NCI-H128 (cell line): ENCODE results near the gene NFKBIB.
"Not testable (repeated sequence)": the region's sequence is repeated elsewhere in the genome, so short reads cannot be mapped to it uniquely, and the experiment has no call there.

Source experiments
- DNase-seq: peaks from one replicate; lab custom pipeline; 2025; ENCODE audit not compliant: unreplicated experiment; lab: John Stamatoyannopoulos, UW

NFKBIB gene, protein sequence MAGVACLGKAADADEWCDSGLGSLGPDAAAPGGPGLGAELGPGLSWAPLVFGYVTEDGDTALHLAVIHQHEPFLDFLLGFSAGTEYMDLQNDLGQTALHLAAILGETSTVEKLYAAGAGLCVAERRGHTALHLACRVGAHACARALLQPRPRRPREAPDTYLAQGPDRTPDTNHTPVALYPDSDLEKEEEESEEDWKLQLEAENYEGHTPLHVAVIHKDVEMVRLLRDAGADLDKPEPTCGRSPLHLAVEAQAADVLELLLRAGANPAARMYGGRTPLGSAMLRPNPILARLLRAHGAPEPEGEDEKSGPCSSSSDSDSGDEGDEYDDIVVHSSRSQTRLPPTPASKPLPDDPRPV

DNA sequence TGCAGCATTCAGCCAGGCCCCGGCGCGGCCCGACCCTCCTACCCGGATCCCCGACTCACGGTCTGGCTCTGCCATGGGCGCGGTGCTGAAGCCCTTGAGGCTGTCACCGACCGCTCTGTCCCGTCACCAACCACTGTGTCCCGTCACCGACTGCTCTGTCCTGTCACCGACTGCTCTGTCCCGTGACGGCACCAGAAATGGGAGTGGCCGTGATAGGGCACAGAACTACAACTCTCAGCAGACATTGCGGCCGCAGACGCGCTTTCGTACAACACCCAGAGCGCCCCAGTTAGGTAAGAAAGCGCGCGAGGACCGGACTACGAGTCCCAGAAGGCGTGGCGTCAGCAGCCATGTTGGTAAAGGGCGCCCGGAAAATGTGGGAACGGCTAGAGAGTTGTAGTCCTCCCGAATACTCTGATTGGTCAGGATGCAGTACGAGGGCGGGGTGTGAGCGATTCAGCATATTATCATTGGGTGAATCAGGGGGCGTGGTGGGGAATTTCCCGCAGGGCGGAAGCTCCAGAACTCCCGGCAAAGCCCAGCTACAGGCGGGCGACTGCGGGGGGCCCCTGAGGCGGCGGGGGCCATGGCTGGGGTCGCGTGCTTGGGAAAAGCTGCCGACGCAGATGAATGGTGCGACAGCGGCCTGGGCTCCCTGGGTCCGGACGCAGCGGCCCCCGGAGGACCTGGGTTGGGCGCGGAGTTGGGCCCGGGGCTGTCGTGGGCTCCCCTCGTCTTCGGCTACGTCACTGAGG is at the start of gene NFKBIB, which contains the start of gene SIRT2:
Gene NFKBIB, plus strand, starts transcription at position 523 of the 755 bp plus-strand sequence. Its CDS starts 64 bp downstream, at position 587.
Gene SIRT2, minus strand, starts transcription at position 172 of the 755 bp plus-strand sequence. Its CDS starts 97 bp downstream, at position 75.
- peak; percentile 99 for DNase-seq

DNA sequence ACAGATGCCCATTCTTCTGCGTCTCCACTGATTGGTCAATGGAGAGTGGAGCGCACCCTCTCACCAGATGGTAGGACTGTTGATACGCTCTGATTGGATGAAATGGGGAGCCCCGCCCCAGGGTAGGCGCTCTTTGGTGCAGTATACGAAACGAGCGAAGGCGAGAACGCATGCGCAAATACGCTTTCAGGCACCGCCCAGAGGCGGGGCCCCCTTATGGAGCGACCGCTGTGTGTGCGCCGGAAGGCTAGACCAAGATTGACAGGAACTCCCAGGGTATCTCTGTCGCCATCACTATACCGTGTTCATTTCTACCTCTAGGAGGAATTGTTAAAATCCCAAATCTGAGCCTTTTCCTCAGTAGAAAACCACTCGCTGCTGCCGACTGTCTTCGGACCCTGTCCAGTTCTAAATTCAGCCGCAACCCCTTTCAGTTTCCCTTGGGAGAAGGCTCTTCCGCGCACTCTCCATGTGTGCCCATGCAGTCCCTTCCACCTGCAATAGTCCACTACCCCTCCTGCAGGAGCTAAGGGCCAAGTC is 49.3 kb upstream of the NFKBIB start:
- DNase-seq: no peak

DNA sequence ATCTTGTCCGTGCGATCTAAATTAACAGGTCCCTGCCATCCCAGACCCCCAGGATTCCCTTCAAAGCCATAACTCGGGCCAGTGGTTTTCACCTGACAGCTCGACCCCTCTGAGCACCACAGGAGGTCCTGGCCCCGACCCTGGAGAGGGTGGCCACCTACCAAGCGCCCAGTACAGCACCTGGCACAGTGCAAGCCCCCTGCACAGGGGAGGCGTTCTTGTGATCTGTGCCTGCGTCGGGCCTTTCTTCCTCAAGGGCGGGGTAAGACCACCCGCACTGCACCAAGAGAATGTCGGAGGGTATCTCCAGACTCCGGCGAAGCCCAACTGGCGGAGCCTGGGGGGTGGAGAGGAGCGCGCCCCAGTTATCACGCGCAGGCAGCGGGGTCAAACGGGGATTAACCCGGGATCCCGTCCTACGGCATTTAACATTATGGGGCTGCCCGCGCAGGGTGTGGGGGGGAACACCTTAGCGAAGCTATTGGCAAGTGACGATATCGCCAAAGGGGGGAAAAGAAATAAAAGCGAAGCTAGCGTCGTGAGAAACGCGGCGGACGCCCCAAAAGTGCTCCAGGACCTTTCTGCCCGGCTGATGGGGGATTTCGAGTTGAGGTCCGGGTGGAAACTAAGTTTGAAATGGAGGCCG is 48.7 kb upstream of the NFKBIB start:
- DNase-seq: no peak

DNA sequence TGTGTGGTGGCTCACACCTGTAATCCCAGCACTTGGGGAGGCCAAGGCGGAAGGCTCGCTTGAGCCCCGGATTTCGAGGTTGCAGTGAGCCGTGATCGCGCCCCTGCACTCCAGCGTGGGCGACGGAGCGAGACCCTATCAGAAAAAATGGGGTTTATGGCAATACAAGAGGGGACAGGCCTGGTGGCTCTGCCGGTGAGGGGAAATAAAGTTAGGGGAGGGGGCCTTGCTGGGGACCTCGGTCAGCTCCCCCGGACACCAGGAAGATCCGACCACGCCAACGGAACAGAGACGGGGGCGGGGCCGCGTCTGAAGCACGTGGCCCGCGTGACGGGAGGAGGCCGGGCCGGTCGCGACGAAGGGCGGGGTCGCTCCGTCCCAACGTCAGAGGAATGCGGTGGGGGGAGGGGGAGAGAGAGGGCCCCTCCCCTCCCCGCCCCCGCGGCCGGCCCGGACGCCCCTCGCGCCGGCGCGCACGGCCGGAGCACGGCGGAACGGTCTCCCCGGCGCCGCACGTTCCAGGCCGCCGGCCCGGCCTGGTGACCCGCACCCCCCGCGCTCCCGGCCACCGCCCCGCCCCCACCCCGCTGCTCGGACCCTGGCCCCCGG is 48.0 kb upstream of the NFKBIB start:
- DNase-seq: peak; percentile 47

DNA sequence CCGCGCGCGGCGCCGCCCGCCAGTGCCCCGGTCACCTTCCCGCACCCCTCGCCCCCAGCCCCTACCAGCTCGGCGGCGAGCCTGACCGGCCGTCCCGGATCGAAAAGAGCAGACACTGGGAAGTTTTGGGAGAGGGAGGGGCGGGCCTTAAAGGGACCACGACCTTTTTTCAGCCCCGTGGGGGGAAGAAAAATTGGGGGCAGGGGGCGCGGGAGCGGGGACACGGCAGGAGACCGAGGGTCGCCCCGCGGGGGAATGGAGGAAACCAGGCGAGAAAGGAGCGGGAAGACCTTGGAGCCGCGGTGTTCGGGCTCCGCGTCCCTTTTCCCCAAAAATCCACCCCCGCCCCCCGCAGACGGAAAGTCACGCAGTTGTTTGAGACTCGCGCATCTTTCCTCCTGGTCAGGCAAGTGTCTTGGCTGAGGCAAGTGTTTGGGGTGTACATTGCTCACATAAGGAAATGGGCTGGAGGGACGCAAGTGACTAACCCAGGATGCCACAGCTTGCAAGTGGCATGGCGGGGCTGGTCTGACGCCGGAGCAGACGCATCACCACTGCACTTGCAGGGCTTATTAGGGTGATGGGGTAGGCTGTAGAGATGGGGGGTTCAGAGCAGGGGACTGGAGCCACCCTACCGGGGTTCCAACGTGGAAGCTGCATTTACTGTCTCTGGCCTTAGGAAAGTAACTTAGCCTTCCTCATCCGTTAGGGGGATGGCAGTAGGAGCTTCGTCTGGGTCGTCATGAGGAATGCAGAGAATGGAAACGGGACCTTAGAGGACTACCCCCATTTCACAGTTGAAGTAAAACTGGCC is 47.3 kb upstream of the NFKBIB start:
- DNase-seq: no peak

DNA sequence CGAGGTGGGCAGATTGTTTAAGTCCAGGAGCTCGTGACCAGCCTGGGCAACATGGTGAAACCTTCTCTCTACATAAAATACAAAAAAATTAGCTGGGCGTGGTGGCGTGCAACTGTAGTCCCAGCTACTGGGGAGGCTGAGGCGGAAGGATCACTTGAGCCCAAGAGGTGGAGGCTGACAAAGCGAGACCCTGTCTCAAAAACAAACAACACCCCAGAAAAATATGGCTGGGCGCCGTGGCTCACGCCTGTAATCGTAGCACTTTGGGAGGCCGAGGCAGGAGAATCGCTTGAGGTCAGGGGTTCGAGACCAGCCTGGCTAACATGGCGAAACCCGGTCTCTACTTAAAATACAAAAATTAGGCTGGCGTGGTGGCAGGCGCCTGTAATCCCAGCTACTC is 46.6 kb upstream of the NFKBIB start:
- DNase-seq: no peak

DNA sequence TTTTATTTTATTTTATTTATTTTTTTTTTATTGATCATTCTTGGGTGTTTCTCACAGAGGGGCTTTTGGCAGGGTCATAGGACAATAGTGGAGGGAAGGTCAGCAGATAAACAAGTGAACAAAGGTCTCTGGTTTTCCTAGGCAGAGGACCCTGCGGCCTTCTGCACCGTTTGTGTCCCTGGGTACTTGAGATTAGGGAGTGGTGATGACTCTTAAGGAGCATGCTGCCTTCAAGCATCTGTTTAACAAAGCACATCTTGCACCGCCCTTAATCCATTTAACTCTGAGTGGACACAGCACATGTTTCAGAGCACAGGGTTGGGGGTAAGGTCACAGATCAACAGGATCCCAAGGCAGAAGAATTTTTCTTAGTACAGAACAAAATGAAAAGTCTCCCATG is 44.8 kb upstream of the NFKBIB start:
- DNase-seq: not testable (repeated sequence)

DNA sequence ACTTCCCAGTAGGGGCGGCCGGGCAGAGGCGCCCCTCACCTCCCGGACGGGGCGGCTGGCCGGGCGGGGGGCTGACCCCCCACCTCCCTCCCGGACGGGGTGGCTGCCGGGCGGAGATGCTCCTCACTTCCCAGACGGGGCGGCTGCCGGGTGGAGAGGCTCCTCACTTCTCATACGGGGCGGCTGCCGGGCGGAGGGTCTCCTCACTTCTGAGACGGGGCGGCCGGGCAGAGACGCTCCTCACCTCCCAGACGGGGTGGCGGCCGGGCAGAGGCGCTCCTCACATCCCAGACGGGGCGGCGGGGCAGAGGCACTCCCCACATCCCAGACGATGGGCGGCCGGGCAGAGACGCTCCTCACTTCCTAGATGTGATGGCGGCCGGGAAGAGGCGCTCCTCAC is 44.0 kb upstream of the NFKBIB start:
- not testable (repeated sequence) for DNase-seq

DNA sequence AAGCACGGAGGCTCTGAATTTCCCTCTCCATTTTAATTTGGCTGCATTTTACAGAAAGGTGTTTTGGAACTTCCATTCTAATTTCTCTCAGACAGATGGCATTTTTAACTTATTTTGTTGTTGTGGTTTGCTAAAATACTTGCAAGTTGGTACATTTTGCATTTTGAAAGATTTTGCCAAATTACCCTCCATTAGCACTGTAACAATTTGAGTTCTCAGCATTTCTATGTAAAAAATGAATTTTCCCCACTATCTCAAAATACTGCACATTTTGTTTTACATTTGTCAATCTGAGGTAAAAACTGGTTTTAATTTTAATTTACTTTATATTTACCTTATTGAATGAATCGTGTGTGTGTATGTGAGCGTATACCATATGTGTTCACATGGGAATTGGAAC is 43.0 kb upstream of the NFKBIB start:
- DNase-seq: no peak

DNA sequence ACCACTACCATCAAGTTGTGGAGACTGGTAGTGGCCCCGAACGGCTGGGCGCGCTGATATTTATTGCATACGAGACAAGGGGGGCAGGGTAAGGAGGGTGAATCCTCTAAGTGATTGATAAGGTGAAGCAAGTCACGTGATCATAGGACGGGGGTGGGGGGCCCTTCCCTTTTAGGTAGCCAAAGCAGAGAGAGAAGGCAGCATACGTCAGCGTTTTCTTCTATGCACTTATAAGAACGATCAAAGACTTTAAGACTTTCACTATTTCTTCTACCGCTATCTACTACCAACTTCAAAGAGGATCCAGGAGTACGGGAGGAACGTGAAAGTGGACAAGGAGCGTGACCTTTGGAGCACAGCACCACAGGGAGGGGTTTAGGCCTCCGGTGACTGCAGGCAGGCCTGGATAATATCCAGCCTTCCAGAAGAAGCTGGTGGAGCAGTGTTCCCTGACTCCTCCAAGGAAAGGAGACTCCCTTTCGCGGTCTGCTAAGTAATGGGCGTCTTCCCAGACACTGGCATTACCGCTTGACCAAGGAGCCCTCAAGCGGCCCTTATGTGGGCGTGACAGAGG is 40.1 kb upstream of the NFKBIB start:
- DNase-seq: not testable (repeated sequence)

DNA sequence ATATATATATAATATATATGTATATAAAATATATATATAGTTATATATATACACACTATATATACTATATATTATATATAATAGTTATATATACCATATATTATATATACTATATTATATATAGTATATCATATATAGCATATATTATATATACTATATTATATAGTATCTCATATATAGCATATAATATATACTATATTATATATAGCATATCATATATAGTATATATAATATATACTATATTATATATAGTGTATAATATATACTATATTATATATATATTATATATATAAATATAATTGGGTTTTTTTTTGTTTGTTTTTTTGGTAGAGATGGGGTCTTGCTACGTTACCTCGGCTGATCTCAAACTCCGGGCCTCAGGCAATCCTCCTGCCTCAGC is 38.4 kb upstream of the NFKBIB start:
- DNase-seq: no peak

DNA sequence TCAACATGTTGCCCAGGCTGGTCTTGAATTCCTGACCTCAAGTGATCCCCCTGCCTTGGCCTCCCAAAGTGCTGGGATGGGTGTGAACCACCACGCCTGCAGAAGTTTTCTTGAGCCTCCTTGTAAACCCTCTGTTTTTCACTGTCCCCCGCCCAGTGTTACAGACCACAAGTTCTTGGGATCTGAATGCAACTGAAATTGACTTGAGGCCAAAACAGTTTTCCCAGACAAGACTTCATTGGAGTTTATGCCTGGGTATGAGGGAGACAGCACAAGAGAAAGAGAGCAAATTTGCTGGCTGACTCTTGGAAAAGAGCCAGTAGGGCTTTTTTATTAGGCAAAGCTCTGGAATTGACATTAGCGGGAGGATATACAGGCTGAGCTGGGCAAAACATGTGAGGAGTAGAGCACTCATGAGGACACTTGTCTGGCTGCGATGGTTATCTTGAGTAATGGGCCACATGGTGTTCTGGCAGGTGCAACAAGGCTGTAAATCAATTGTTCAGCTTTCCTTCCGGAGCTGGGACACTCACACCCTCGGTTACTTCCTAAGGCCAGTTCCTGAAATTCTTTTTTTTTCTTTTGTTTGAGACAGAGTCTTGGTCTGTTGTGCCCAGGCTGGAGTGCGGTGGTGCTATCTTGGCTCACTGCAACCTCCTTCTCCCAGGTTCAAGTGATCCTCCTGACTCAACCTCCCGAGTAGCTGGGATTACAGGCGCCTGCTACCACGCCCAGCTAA is 37.3 kb upstream of the NFKBIB start:
- DNase-seq: peak; percentile 47

DNA sequence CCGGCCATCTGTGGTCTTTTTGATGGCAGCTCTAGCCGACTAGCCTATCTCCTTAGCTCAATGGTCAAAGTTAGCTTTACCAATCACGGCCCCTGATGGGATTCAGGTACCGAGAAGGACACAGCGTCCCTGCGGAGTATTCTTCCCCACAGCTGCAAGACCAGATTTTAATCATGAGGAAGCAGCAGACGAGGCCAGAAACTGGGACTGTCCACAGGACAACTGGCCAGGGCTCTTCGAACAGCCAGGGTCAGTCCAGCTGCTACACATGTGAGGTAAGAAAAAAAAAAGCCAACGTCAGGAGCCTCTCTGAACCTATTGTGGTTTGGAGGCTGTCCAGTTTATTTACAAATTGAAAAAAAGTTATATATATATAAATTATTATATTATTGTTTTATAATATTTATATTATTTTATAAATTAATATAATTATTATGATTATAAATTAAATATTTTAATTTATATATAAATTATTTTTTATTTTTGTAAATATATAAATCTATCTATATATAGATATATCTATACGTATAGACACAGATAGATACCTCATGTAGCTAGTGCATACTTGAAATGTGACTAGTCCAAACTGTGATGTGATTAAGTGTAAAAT is 32.5 kb upstream of the NFKBIB start:
- no peak for DNase-seq

DNA sequence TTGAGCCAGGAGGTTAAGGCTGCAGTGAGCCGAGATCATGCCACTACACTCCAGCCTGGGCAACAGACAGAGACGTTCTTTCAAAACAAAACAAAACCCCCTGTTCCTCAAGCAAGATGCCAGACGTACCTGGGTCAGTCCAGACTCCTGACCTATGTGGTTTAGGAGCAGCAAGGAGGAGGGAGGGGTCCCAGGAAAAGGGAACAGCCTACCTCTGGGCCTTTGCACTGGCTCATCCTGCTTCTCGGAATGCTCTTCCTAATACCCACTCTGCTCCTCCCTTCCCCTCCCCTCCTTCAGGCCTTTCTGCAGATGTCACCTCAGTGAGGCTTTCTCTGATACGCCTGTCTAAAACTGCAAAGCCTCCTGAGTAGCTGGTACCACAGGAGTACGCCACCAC is 31.2 kb upstream of the NFKBIB start:
- DNase-seq: no peak

DNA sequence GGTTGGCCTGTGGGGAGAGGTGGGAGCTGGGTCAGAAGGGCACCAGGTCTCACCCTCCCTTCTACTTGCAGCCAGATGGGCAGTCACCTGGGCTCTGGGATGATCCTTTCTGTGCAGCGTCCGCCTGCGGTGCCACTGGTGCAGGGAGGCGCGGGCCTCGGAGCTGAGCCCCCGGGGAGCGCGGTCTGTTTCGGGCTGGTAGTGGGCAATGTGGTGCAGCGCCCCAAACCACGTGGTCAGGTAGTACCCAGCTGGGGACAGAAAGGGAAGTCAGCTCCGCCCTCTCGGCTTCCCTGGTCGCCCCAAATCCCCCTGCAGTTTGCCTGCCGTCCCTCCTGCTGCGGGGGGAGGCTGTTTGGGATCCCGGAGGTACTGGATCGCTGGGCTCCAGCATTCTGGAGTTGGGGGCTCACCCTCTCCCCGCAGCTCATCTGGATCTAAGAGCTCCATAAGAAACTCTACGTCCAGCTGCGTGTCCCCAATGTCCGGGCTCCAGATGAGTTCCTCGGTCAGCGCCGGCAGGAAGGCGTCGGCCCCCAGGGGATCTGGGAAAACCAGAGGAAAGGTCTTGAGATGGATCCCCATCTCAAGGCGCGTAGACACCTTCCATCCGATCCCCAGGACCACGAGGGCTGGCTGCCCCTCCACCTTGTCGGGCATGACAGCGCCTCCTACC is 30.5 kb upstream of the NFKBIB start:
- DNase-seq: no peak

DNA sequence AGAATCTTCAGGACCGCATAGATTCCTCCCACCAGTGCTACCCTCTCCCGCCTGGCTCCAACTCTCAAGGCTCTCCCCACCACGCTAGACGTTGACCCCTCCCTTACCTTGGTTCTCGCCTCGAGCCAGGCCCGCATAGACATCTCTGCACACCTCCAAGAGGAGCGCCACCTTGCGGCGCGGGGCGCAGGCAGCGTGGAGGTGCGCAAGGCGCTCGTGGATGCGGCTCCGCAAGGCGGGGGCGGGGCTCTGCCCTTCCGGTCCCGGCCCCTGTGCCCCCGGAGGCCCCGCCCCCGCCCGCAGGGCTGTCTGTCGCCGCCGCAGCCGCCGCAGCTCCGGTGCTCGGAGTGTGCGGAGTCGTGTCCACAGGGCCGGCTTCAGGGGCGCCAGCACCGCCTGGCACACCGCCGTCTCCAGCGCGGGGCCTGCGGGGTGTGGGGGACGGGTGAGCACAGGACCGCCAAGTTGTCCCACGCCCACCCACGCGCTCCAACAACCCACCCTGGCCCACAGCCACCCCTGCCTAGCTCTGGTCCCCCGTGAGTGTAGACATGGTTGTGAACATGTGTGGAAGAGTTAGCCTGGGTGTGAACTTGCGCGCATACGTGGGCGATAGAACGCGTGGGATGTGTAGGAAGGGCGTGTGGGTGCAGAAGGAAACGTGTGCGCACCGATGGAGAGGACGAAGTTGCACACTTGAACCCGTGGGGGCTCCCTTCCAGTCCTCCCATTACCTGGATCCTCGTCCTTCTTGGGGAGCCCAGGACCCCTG is 29.7 kb upstream of the NFKBIB start:
- DNase-seq: no peak

DNA sequence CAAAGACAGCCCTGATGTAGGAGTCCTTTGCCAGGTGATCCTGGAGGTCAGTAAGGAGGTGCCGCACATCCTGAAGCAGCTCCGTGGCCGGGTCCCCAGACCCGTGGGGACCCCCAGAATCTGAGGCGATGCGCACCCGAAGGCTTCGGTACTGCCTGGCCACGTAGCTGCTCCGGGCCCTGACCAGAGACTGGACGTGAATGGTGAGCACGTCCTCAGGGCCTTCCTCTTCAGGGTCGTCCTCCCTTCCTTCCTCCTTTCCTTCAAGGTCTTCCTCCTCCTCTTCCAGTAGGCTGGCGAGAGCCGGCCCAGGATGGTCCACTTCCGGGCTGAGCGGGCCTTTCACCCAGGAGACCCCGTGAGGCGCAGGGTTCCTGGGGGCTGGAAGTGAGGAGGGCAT is 29.2 kb upstream of the NFKBIB start:
- no peak for DNase-seq
